Measurements from ENCODE around the gene TSHZ3. TPM values are rescaled to one million over a fixed set of nuclear protein-coding genes. Genes with fewer than 3 reads are reported as not detected.

The TSHZ3 gene
- total and polyA plus RNA-seq, 2 of the 8 experiments (the other 6 are each of a cell fraction or from before 2014, with no cell fraction given) = 3.1 to 12.3 TPM

- Histone ChIP-seq H3K27me3 (replicated peaks in 1 of 4; ENCODE audit: control insufficient read depth in 3 of 4, extremely low read depth in 1 of 4, insufficient read depth in 3 of 4, low read length in 3 of 4) (no peaks in the 10 kb centered on the region), H4K5ac (ENCODE audit: insufficient read length, low read depth, low read length) (no peak overlapping the region), H3K4me2 (ENCODE audit: insufficient read depth in 1 of 2, low read depth in 2 of 2, low read length in 2 of 2) (no peak overlapping the region), H3K4me1 (replicated peaks in 1 of 4; ENCODE audit: control insufficient read depth in 3 of 4, insufficient read depth in 4 of 4, low read length in 3 of 4) (peaks cover 0 to 11% (median 0%) of the 10 kb centered on the region in 4 experiments; a peak in 2 of 7 replicates), H4K91ac (replicated peaks; ENCODE audit: insufficient read length, low read length) (no peak overlapping the region), H3K23me2 (ENCODE audit: low read depth, low read length) (no peaks in the 10 kb centered on the region; the same call in 1 of the 2 replicates), H3K79me1 (ENCODE audit: low read depth, low read length) (0 out of 2 replicates have a peak, but pooled peaks cover 4% of the 10 kb centered on the region), H2BK20ac (ENCODE audit: low read length) (no peak overlapping the region), H3K9me3 (ENCODE audit: insufficient read depth in 2 of 2, low read depth in 1 of 2, low read length in 1 of 2) (no peaks in the 10 kb centered on the region), H3K4ac (replicated peaks; ENCODE audit: insufficient read length, low read depth, low read length) (no peak overlapping the region), H2BK15ac (ENCODE audit: low read length) (no peak overlapping the region), H2AK5ac (ENCODE audit: low read depth, low read length) (no peak overlapping the region), H3K36me3 (ENCODE audit: control insufficient read depth in 2 of 4, insufficient read depth in 4 of 4, low read length in 3 of 4) (no peaks in the 10 kb centered on the region; a peak in 1 of 8 replicates), H2BK12ac (ENCODE audit: low read depth, low read length) (no peak overlapping the region), H3K79me2 (ENCODE audit: control insufficient read depth in 1 of 2, insufficient read depth in 2 of 2, low read length in 2 of 2) (peaks cover 0 to 83% of the 10 kb centered on the region in 2 experiments; a peak in 2 of 4 replicates), H3K27ac (ENCODE audit: low read depth, low read length) (no peak overlapping the region), H3K18ac (ENCODE audit: extremely low read depth, low read length) (peak overlapping the region; percentile 1; the same call in 1 of the 2 replicates), H2BK120ac (replicated peaks; ENCODE audit: low read depth, low read length) (no peak overlapping the region), H3K14ac (ENCODE audit: insufficient read length) (no peak overlapping the region), H4K8ac (ENCODE audit: extremely low read depth, insufficient read depth, low read length) (no peak overlapping the region; the same call in 1 of the 2 replicates), H3K4me3 (ENCODE audit: extremely low read depth in 1 of 4, insufficient read depth in 2 of 4, low read depth in 3 of 4, low read length in 4 of 4) (no peak overlapping the region), H3K9ac (replicated peaks in 1 of 4; ENCODE audit: extremely low read depth in 1 of 4, low read depth in 3 of 4, low read length in 3 of 4) (no peak overlapping the region), H3K56ac (replicated peaks; ENCODE audit: insufficient read length, low read depth, low read length) (no peak overlapping the region), H3K23ac (ENCODE audit: insufficient read length) (no peak overlapping the region), H2BK5ac (ENCODE audit: low read depth, low read length) (0 out of 2 replicates have a peak overlapping the region, but pooled peaks have one; percentile 12), H4K20me1 (replicated peaks in 1 of 2; ENCODE audit: control insufficient read depth in 1 of 2, insufficient read depth in 2 of 2, low read length in 2 of 2) (no peaks in the 10 kb centered on the region), H2AFZ (ENCODE audit: low read length) (no peak overlapping the region)
- ChIA-PET CTCF (ENCODE audit: partially characterized antibody) (interaction anchor here (1.5 to 2.9 kb wide), 3 partner anchors 10 to 19 kb away, joined by 3 to 9 read pairs (median 4); no protein-coding TSS in a partner anchor), POLR2A (ENCODE audit: partially characterized antibody) (interaction anchor here (1.1 kb wide), 1 partner anchor 10 kb away, joined by 3 read pairs; no protein-coding TSS in a partner anchor)
- WGBS, 2 experiments (ENCODE audit: extremely low coverage in 1 of 2, insufficient coverage in 1 of 2, insufficient read length in 1 of 2, insufficient replicate concordance in 2 of 2, low coverage in 1 of 2, low lambda C conversion rate in 2 of 2, missing lambda C conversion rate in 1 of 2) = 96% methylated on average over 4 of the region's 4 CpGs; no CpG with 5 or more reads in 1 of the 2 experiments
- TF ChIP-seq POLR2A (IDR thresholded peaks at IDR 0.05; ENCODE audit: control extremely low read depth in 1 of 2, low read depth in 2 of 2, low read length in 2 of 2) = no peak
- no peak for TF ChIP-seq SAP30 (IDR thresholded peaks at IDR 0.05; ENCODE audit: insufficient read depth, insufficient replicate concordance, low read length)
- no peak for TF ChIP-seq EGR1 (IDR thresholded peaks at IDR 0.05; ENCODE audit: borderline replicate concordance, low read depth, low read length)
- no peak for TF ChIP-seq POLR2AphosphoS5 (IDR thresholded peaks at IDR 0.05; ENCODE audit: low read depth, low read length)
- TF ChIP-seq CHD1 (IDR thresholded peaks at IDR 0.05; ENCODE audit: low read depth, low read length) = no peak
- no peak for TF ChIP-seq NANOG (IDR thresholded peaks at IDR 0.05; ENCODE audit: insufficient read depth, low read depth, low read length, poor library complexity, severe bottlenecking)
- no peak for TF ChIP-seq TEAD4 (IDR thresholded peaks at IDR 0.05; ENCODE audit: low read depth, low read length)
- TF ChIP-seq EZH2 (IDR thresholded peaks at IDR 0.05; ENCODE audit: low read depth, low read length, severe bottlenecking) = no peak
- TF ChIP-seq POU5F1 (IDR thresholded peaks at IDR 0.05; ENCODE audit: low read depth, low read length) = no peak
- no peak for TF ChIP-seq EP300 (IDR thresholded peaks at IDR 0.05; ENCODE audit: borderline replicate concordance in 1 of 2, low read depth in 2 of 2, low read length in 2 of 2)
- TF ChIP-seq SIX5 (IDR thresholded peaks at IDR 0.05; ENCODE audit: low read depth, low read length) = no peak
- no peak for TF ChIP-seq SRF (IDR thresholded peaks at IDR 0.05; ENCODE audit: low read depth, low read length)
- TF ChIP-seq RXRA (IDR thresholded peaks at IDR 0.05; ENCODE audit: insufficient read depth, low read depth, low read length) = no peak
- FAIRE-seq (no peak), DNase-seq (ENCODE audit: low read depth in 1 of 2, low spot score in 2 of 2) (no peak)
Observed at GRCh38 chr19:31328238-31328637, 21.0 kb downstream of the TSHZ3 start.
